D721Med (cell line): ENCODE results near the gene MRPL14.

ENCODE experiments used
- DNase-seq: peaks from one replicate; pipeline ENCODE4 v3.0.0; 2011; ENCODE audit warnings: low spot score; ENCODE audit not compliant: insufficient read length
- FAIRE-seq: peaks from 2 replicates; lab custom pipeline; 2011; peaks lifted over from hg19 to GRCh38; lab: Jason Lieb, UNC
- TF ChIP-seq, protein P1 (sequence below): IDR thresholded peaks from 2 replicates; pipeline ENCODE4 v1.5.1; 2012; ENCODE audit warnings: mild to moderate bottlenecking, control low read depth; ENCODE audit not compliant: insufficient read depth; ENCODE audit errors: missing control alignments

Gene MRPL14

DNA sequence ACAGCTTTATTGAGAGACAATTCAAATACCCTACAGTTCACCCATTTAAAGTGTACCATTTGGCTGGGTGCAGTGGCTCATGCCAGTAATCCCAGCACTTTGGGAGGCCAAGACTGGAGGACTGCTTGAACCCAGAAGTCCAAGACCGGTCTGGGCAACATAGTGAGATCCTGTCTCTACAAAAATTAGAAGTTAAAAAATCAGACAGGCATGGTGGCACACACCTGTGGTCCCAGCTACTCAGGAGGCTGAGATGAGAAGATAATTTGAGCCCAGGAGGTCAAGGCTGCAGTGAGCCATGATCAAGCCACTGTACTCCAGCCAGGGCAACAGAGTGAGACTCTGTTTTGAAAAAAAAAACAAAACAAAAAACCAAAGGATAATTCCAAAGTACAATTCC is 40.3 kb upstream of the MRPL14 start:
- DNase-seq (no peak), FAIRE-seq (no peak)
- TF ChIP-seq, protein P1, sequence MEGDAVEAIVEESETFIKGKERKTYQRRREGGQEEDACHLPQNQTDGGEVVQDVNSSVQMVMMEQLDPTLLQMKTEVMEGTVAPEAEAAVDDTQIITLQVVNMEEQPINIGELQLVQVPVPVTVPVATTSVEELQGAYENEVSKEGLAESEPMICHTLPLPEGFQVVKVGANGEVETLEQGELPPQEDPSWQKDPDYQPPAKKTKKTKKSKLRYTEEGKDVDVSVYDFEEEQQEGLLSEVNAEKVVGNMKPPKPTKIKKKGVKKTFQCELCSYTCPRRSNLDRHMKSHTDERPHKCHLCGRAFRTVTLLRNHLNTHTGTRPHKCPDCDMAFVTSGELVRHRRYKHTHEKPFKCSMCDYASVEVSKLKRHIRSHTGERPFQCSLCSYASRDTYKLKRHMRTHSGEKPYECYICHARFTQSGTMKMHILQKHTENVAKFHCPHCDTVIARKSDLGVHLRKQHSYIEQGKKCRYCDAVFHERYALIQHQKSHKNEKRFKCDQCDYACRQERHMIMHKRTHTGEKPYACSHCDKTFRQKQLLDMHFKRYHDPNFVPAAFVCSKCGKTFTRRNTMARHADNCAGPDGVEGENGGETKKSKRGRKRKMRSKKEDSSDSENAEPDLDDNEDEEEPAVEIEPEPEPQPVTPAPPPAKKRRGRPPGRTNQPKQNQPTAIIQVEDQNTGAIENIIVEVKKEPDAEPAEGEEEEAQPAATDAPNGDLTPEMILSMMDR = no peak

DNA sequence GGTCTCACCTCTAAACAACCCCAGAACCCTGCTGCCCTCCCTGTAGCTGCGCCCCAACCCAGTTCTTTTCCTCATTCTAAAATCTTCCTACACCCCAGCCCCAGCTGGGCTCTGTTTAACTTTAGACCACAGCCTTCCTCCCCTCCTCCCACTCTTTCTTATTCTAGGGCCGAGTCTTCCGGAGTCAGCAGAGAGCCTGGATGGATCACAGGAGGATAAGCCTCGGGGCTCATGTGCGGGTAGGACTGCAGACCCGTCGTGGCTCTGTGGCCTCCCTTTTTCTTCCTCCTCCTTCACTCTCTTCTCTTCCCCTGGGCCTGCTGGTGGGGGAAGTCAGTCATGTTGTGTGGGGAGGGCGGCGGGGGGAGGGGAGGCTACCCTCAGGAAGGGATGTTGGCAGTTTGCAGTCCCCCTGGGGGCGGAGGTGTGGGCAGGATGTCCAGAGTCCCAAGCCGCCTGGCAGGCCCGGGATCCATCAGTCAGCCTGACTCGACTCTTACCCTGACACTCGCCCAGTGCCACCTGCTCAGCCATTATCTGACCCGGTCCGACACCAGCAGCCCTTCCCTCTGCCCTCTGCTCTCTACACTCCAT is 39.4 kb upstream of the MRPL14 start:
- TF ChIP-seq, protein P1 = no peak
- FAIRE-seq (no peak), DNase-seq (no peak)

DNA sequence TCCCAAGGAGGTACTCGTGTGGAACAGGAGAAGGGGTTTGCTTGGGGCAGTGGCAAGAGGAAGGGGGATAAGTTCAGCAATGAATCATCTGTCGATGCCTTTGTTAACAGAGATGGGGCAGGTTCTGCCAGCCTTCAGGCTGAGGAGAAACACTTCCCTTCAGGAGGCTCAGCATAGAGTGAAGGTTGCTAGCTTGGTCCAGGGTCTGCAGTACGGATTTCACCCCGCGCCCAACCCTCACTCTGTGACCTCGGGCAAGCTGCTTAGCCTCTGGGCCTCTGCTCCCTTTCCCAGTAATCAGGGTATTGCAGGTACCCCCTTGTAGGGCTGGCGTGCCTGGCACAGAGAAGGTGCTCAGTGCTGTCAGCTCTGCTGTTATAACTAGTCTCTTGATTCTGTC is 38.9 kb upstream of the MRPL14 start:
- DNase-seq (no peak), FAIRE-seq (no peak)
- TF ChIP-seq, protein P1 = no peak

DNA sequence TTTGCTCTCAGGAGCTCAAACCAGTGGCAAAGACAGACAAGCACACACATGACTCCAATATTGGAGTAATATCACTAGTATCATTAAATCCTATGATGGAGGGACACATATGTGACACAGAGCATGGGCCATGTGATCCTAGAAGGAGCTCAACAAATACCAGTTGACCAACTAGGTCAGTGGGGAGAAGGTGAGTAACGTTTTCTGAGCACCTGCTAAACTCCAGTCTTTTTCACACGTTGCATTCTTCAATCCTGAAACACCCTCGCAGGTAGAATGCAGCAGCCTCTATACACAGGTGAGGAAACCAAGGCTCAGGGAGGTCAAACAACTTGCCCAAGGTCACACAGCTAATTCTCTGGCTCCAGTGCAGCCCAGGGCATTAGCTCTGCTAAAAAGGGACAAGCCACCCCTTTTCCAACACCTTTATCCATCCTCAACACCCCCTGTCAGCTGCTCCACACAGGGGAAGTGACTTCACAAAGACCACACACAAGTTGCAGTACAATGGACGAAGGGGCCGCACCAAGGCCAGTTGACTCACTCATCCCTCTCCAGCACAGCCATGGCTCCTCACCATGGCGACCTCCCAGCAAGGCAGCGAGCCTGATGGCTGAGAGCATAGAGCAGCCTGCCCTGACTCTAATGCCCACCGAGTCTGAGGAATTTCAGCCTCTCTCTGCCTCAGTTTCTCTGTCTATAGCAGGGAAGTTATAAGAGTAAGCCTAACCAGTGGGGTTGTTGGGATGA is 35.8 kb upstream of the MRPL14 start:
- no peak for DNase-seq
- TF ChIP-seq, protein P1 = no peak
- FAIRE-seq = no peak

DNA sequence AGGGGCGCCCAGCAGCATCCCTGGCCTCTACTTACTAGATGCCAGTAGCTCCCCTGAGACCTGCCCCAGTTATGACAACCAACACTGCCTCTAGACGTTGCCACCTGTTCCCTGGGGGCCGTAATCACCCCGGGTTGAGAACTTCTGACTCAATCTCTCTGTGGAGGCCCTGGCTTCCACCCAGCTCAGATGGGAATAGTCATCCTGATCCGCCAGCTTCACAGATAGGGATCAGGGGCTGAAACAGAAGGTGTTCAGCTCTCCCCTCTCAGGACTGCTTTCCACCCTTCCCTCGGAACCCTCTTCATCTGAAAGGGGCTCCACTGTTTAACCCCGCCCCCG is 34.7 kb upstream of the MRPL14 start:
- TF ChIP-seq, protein P1 = no peak
- DNase-seq (no peak), FAIRE-seq (no peak)

DNA sequence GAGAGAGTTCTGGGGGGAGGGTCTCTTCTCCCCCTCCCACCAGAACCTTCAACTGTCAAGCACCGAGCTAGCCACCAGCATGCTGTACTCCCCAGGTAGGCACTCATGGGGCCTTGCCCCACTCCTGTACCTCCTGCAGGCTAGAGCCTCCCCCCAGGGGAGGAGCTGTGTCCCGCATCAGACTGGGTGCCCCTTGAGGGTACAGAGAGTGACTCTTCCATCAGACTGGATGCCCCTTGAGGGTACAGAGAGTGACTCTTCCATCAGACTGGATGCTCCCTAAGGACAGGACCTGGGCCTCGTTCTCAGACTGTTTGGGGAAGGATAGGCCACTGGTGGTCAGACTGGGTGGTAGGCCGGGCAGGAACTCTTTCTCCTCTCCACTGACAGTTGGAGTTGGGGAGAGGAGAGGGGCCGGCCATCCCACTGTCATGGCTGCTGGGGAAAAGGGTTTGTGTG is 31.5 kb upstream of the MRPL14 start, which contains the start of gene CAPN11:
Gene CAPN11, plus strand, starts transcription at position 51 of the 459 bp plus-strand sequence. Its CDS starts 29 bp downstream, at position 80.
- DNase-seq (no peak), FAIRE-seq (no peak)
- TF ChIP-seq, protein P1 = no peak

DNA sequence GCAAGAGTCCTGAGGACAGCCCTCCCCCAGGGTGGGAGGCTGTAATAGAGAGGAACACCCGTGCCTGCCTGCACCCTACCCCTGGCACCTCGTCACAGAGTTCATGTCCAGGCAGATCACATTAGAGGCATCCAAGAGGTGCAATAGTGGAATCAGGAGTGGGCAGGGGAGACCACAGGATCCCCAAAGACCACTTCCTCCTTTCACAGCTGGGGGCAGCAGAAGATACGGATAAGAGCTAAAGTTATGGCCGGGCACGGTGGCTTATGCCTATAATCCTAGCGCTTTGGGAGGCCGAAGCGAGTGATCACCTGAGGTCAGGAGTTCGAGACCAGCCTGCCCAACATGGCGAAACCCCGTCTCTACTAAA is 29.9 kb upstream of the MRPL14 start:
- no peak for FAIRE-seq

More for the DNA sequence above, 29.9 kb upstream of the MRPL14 start:
- no peak for DNase-seq
- TF ChIP-seq, protein P1 = no peak
